ENCODE data around the gene NEK9.

- TF ChIP-seq YY1 (IDR thresholded peaks at IDR 0.05) = no peak
- TF ChIP-seq GABPA (IDR thresholded peaks at IDR 0.05 in 1 of 2, conservative IDR thresholded peaks at IDR 0.05 in 1 of 2) = no peak
- no peak for TF ChIP-seq ZBTB33 (IDR thresholded peaks at IDR 0.05)
- no peak for TF ChIP-seq CTCF (IDR thresholded peaks at IDR 0.05; ENCODE audit: low read depth, low read length, missing input control)
- no peak for TF ChIP-seq TAF1 (conservative IDR thresholded peaks at IDR 0.05)
- TF ChIP-seq SP1 (IDR thresholded peaks at IDR 0.05) = no peak
- TF ChIP-seq MAX (IDR thresholded peaks at IDR 0.05) = no peak
- no peak for TF ChIP-seq EGR1 (IDR thresholded peaks at IDR 0.05; ENCODE audit: low read depth in 2 of 2)
These were observed 6.1 kb downstream of the NEK9 start for GRCh38 chr14:75120541-75121291.
